HepG2 (cell line): ENCODE results near the gene TNIP3. TPM values are rescaled to one million over a fixed set of nuclear protein-coding genes. Genes with fewer than 3 reads are reported as not detected.

Source experiments
- ATAC-seq: fragments of 200-7000 bp; cut with Tn5 transposase; 3 replicates; pipeline ENCODE4 v1.9.1; 2020; ENCODE audit warnings: mild to moderate bottlenecking, moderate library complexity
- BruUV-seq: library from RNA; stranded (reverse); fragments of 400-500 nt; replicated peaks from 2 replicates; lab custom pipeline; 2021; lab: Mats Ljungman, UMichigan
- CTCF ChIA-PET: fragments of 300-600 bp; formaldehyde crosslinking; extraction: SDS; loops from one replicate; lab custom pipeline; 2021; ENCODE audit warnings: low total read pairs, inconsistent platforms, low intra/inter-chr PET ratio; lab: Yijun Ruan, JAX
- POLR2A ChIA-PET: fragments of 350-600 bp; sonication (Branson Sonifier 250); formaldehyde crosslinking; loops from one replicate; lab custom pipeline; 2020; ENCODE audit warnings: antibody characterized with exemption, inconsistent platforms; lab: Yijun Ruan, JAX
- DNase-seq: peaks from one replicate; pipeline ENCODE4 v3.0.0-alpha.2; 2015; ENCODE audit warnings: low spot score
- FAIRE-seq: peaks from 3 replicates; lab custom pipeline; 2011; peaks lifted over from hg19 to GRCh38; lab: Jason Lieb, UNC
- H2AFZ ChIP-seq: one replicate; pipeline ENCODE4 v1.6.1; 2011; ENCODE audit warnings: low read length, inconsistent platforms
- H3K27ac ChIP-seq: fragments of 300-600 bp; 3 replicates; pipeline ENCODE4 v1.8.0; 2011; ENCODE audit warnings: mixed run types, mild to moderate bottlenecking, mixed read lengths, low read length, inconsistent platforms; ENCODE audit not compliant: insufficient read depth; ENCODE audit errors: extremely low read length
- H3K27me3 ChIP-seq, 2 experiments: fragments of 200-600 bp in 1 of 2; 2 replicates in 1 of 2; 3 replicates in 1 of 2; pipeline versions ENCODE4 v1.6.0 to v1.8.0; 2011; ENCODE audit warnings: low read length in 2 of 2, mild to moderate bottlenecking in 2 of 2, moderate library complexity in 2 of 2, inconsistent platforms in 1 of 2; ENCODE audit not compliant: insufficient read depth in 2 of 2, control insufficient read depth in 1 of 2
- H3K36me3 ChIP-seq, 2 experiments: fragments of 200-600 bp in 1 of 2; replicated peaks in 1 of 2; 2 replicates in 1 of 2; 3 replicates in 1 of 2; pipeline versions ENCODE4 v1.5.1 to v1.8.0; 2011; ENCODE audit warnings: low read length in 2 of 2, inconsistent platforms in 1 of 2; ENCODE audit not compliant: insufficient read depth in 2 of 2, control insufficient read depth in 1 of 2
- H3K4me1 ChIP-seq: 2 replicates; pipeline ENCODE4 v1.5.1; 2012; ENCODE audit warnings: low read length, inconsistent platforms; ENCODE audit not compliant: insufficient read depth
- H3K4me2 ChIP-seq: 2 replicates; pipeline ENCODE4 v1.6.0; 2011; ENCODE audit warnings: low read depth, low read length, inconsistent platforms
- H3K4me3 ChIP-seq, 3 experiments: fragments of 200-600 bp in 1 of 3; sonication (generic), shearing (Covaris generic) in 1 of 3; replicated peaks in 1 of 3; 2 replicates each; pipeline ENCODE4 v1.5.1; 2011 to 2016; ENCODE audit warnings: low read length in 3 of 3, inconsistent platforms in 2 of 3, low read depth in 2 of 3, mild to moderate bottlenecking in 2 of 3, control low read depth in 1 of 3, mixed read lengths in 1 of 3; ENCODE audit not compliant: insufficient read depth in 1 of 3
- H3K79me2 ChIP-seq: one replicate; pipeline ENCODE4 v1.6.1; 2011; ENCODE audit warnings: low read length, inconsistent platforms; ENCODE audit not compliant: insufficient read depth
- H3K9ac ChIP-seq: 2 replicates; pipeline ENCODE4 v1.6.0; 2011; ENCODE audit warnings: mild to moderate bottlenecking, low read depth, low read length, inconsistent platforms; ENCODE audit not compliant: insufficient read depth
- H3K9me3 ChIP-seq: 2 replicates; pipeline ENCODE4 v1.5.1; 2012; ENCODE audit warnings: mild to moderate bottlenecking, low read length
- H4K20me1 ChIP-seq: 2 replicates; pipeline ENCODE4 v1.6.0; 2011; ENCODE audit warnings: inconsistent platforms, mild to moderate bottlenecking, low read length, moderate library complexity; ENCODE audit not compliant: insufficient read depth
- ARHGAP35 ChIP-seq: sonication (generic); formaldehyde crosslinking; IDR thresholded peaks from 2 replicates; pipeline ENCODE4 v1.9.0; 2022; ENCODE audit warnings: mild to moderate bottlenecking, inconsistent platforms, moderate library complexity, missing genetic modification reagents, borderline replicate concordance
- MTA3 ChIP-seq: sonication (generic); formaldehyde crosslinking; IDR thresholded peaks from 2 replicates; pipeline ENCODE4 v1.4.0; 2020; ENCODE audit warnings: missing genetic modification reagents
- NFE2L1 ChIP-seq: sonication (generic); formaldehyde crosslinking; IDR thresholded peaks from 2 replicates; pipeline ENCODE4 v1.4.0; 2020; ENCODE audit warnings: missing genetic modification reagents, mild to moderate bottlenecking, borderline replicate concordance
- NFKBIZ ChIP-seq: IDR thresholded peaks from 2 replicates; pipeline ENCODE4 v1.6.1; 2018; ENCODE audit warnings: missing genetic modification reagents, missing compliant biosample characterization
- NR2C2 ChIP-seq: sonication (generic); formaldehyde crosslinking; IDR thresholded peaks from 2 replicates; pipeline ENCODE4 v1.4.0; 2020; ENCODE audit warnings: missing genetic modification reagents, mild to moderate bottlenecking, moderate library complexity, borderline replicate concordance
- RFX5 ChIP-seq: IDR thresholded peaks from 2 replicates; pipeline ENCODE4 v1.6.1; 2011; ENCODE audit warnings: low read depth, low read length, improper control_type of control experiment
- SRY ChIP-seq: sonication (generic); formaldehyde crosslinking; IDR thresholded peaks from 2 replicates; pipeline ENCODE4 v1.8.0; 2022; ENCODE audit warnings: mild to moderate bottlenecking, missing genetic modification reagents
- STAG1 ChIP-seq: sonication (generic); formaldehyde crosslinking; IDR thresholded peaks from 2 replicates; pipeline ENCODE4 v1.4.0; 2020; ENCODE audit warnings: missing genetic modification reagents
- TOE1 ChIP-seq: sonication (generic); formaldehyde crosslinking; IDR thresholded peaks from 2 replicates; pipeline ENCODE4 v1.4.0; 2020; ENCODE audit warnings: mild to moderate bottlenecking, missing genetic modification reagents
- ZNF17 ChIP-seq: sonication (generic); formaldehyde crosslinking; IDR thresholded peaks from 2 replicates; pipeline ENCODE4 v1.5.0; 2020; ENCODE audit warnings: mild to moderate bottlenecking, missing genetic modification reagents
- ZNF292 ChIP-seq: sonication (generic); formaldehyde crosslinking; IDR thresholded peaks from 2 replicates; pipeline ENCODE4 v1.8.1; 2022; ENCODE audit warnings: mild to moderate bottlenecking, low read depth, missing genetic modification reagents, borderline replicate concordance
- ZNF30 ChIP-seq: sonication (generic); formaldehyde crosslinking; IDR thresholded peaks from 2 replicates; pipeline ENCODE4 v1.5.0; 2020; ENCODE audit warnings: mild to moderate bottlenecking, missing genetic modification reagents
- ZNF350 ChIP-seq: sonication (generic); formaldehyde crosslinking; IDR thresholded peaks from 2 replicates; pipeline ENCODE4 v1.4.0; 2020; ENCODE audit warnings: mild to moderate bottlenecking, low read depth, missing genetic modification reagents, borderline replicate concordance
- ZNF354B ChIP-seq: sonication (generic); formaldehyde crosslinking; IDR thresholded peaks from 2 replicates; pipeline ENCODE4 v1.8.0; 2022; ENCODE audit warnings: mild to moderate bottlenecking, missing genetic modification reagents
- ZNF501 ChIP-seq: sonication (generic); formaldehyde crosslinking; IDR thresholded peaks from 2 replicates; pipeline ENCODE4 v1.5.1; 2020; ENCODE audit warnings: mild to moderate bottlenecking, moderate library complexity, missing genetic modification reagents
- ZNF510 ChIP-seq: sonication (generic); formaldehyde crosslinking; IDR thresholded peaks from 2 replicates; pipeline ENCODE4 v1.4.0; 2020; ENCODE audit warnings: low read depth, mild to moderate bottlenecking, missing genetic modification reagents
- ZNF607 ChIP-seq: sonication (generic); formaldehyde crosslinking; IDR thresholded peaks from 2 replicates; pipeline ENCODE4 v1.5.1; 2020; ENCODE audit warnings: missing genetic modification reagents, mild to moderate bottlenecking, borderline replicate concordance
- ZNF670 ChIP-seq: sonication (generic); formaldehyde crosslinking; IDR thresholded peaks from 2 replicates; pipeline ENCODE4 v1.8.0; 2022; ENCODE audit warnings: mild to moderate bottlenecking, missing genetic modification reagents, borderline replicate concordance
- ZZZ3 ChIP-seq: sonication (generic); formaldehyde crosslinking; IDR thresholded peaks from 2 replicates; pipeline ENCODE4 v1.4.0; 2020; ENCODE audit warnings: missing genetic modification reagents, mild to moderate bottlenecking, borderline replicate concordance
- WGBS: methylation state at CpG from one replicate; pipeline ENCODE4 v1.1.6; 2017; ENCODE audit warnings: low lambda C conversion rate; 5-methylcytosine and 5-hydroxymethylcytosine counted together
- in situ Hi-C: cut with HindIII; loops from 2 replicates; pipeline ENCODE4 v1.10.0; 2017; ENCODE audit warnings: low pct_unique_long_range_greater_than_20kb; ENCODE audit not compliant: extremely low pct_ligation_motif_present
- intact Hi-C: fragments of 100-400 bp; cut with micrococcal nuclease; formaldehyde crosslinking; loops from one replicate; pipeline ENCODE4 v1.10.0; 2022; ENCODE audit not compliant: unreplicated experiment
- polyA plus RNA-seq, 8 experiments: library from polyadenylated mRNA; depleted of rRNA in 3 of 8; stranded (reverse) in 7 of 8; unstranded in 1 of 8; fragments of >200 nt; fragmentation: Illumina TruSeq in 4 of 8; extraction: Trizol in 4 of 8; gene quantifications; 2 replicates each; pipeline versions ENCODE4 v1.2.1 to v1.2.3, GENCODE V29; 2011 to 2016; ENCODE audit warnings: low read depth in 4 of 8, missing spikeins in 1 of 8, mixed read lengths in 1 of 8; ENCODE audit not compliant: insufficient read depth in 1 of 8
- total RNA-seq, 5 experiments: library from RNA; depleted of rRNA; stranded (reverse); fragments of >200 nt; fragmentation: Illumina TruSeq; extraction: Trizol; gene quantifications; 2 replicates each; pipeline ENCODE4 v1.2.3, GENCODE V29; 2016; ENCODE audit warnings: low read depth in 1 of 5
- TF ChIP-seq, protein P1 (sequence below): sonication (generic); formaldehyde crosslinking; IDR thresholded peaks from 2 replicates; pipeline ENCODE4 v1.5.0; 2020; ENCODE audit warnings: mild to moderate bottlenecking, missing genetic modification reagents, borderline replicate concordance

The TNIP3 gene
- total and polyA plus RNA-seq, 2 of the 13 experiments (the other 11 are each of a cell fraction or from before 2014, with no cell fraction given): not detected

DNA sequence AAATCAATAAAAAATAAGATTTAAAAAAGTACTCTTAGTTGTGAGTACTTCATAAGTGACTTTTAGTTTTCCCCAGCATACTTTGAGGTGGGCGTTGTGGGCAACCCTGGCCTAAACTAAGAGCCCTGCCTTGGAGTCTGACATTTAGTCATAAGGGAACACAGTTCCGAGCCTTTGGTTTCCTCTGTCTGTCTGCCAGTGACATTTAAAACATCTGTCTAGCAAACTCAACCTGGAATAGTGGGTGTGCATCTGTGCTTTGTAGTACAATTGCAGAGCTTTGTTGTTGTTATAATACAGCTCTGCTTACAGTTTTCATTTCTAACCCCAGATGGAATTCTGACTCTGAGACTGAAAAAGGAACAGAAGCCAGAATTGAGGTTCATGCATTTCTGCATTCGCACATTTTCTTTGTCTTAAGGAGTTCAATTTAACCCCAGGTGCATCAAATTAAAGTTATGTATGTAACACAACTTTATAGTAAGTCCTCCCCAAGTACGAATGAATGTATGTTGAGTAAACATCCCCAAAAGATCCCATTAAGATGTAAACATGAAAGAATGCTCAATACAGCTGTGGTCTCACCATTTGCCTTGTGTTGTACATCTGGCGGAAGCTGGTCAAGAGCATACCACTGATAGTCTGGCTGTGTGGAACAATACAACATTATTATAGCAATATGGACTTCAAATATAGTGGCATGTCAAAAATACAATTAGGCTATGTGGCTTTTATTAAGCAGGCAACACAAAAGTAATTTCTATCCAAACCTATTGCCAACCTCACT lies 25.9 kb downstream of the TNIP3 start:
- Histone ChIP-seq H3K9me3 (no peaks in the 10 kb centered on the region), H3K36me3 (no peaks in the 10 kb centered on the region), H3K4me2 (no peak overlapping the region), H3K79me2 (no peaks in the 10 kb centered on the region), H4K20me1 (no peaks in the 10 kb centered on the region), H3K27me3 (no peaks in the 10 kb centered on the region), H3K9ac (no peak overlapping the region), H3K27ac (no peak overlapping the region), H3K4me1 (no peaks in the 10 kb centered on the region), H3K4me3 (no peak overlapping the region), H2AFZ (no peak overlapping the region)
- CTCF ChIA-PET: no interaction called here
- 18% methylated on average over 5 of the region's 5 CpGs for WGBS
- intact Hi-C loops: no loop called here
- in situ Hi-C loops: no loop called here
- ATAC-seq (no peak), DNase-seq (no peak), FAIRE-seq (no peak)
- POLR2A ChIA-PET: no interaction called here
- no TSS peak for BruUV-seq
- TF ChIP-seq NR2C2 (no peak), ZNF292 (CRISPR knock-in tag) (no peak), ZNF350 (CRISPR knock-in tag) (no peak), ZNF607 (CRISPR knock-in tag) (no peak), ZZZ3 (CRISPR knock-in tag) (no peak), TOE1 (CRISPR knock-in tag) (no peak), STAG1 (CRISPR knock-in tag) (no peak), ZNF510 (CRISPR knock-in tag) (no peak), MTA3 (CRISPR knock-in tag) (no peak), RFX5 (no peak), SRY (no peak), ARHGAP35 (CRISPR knock-in tag) (no peak), ZNF17 (CRISPR knock-in tag) (no peak), ZNF670 (CRISPR knock-in tag) (no peak), ZNF30 (CRISPR knock-in tag) (no peak), ZNF501 (CRISPR knock-in tag) (no peak), NFE2L1 (no peak), NFKBIZ (no peak), ZNF354B (no peak)
- TF ChIP-seq, protein P1, sequence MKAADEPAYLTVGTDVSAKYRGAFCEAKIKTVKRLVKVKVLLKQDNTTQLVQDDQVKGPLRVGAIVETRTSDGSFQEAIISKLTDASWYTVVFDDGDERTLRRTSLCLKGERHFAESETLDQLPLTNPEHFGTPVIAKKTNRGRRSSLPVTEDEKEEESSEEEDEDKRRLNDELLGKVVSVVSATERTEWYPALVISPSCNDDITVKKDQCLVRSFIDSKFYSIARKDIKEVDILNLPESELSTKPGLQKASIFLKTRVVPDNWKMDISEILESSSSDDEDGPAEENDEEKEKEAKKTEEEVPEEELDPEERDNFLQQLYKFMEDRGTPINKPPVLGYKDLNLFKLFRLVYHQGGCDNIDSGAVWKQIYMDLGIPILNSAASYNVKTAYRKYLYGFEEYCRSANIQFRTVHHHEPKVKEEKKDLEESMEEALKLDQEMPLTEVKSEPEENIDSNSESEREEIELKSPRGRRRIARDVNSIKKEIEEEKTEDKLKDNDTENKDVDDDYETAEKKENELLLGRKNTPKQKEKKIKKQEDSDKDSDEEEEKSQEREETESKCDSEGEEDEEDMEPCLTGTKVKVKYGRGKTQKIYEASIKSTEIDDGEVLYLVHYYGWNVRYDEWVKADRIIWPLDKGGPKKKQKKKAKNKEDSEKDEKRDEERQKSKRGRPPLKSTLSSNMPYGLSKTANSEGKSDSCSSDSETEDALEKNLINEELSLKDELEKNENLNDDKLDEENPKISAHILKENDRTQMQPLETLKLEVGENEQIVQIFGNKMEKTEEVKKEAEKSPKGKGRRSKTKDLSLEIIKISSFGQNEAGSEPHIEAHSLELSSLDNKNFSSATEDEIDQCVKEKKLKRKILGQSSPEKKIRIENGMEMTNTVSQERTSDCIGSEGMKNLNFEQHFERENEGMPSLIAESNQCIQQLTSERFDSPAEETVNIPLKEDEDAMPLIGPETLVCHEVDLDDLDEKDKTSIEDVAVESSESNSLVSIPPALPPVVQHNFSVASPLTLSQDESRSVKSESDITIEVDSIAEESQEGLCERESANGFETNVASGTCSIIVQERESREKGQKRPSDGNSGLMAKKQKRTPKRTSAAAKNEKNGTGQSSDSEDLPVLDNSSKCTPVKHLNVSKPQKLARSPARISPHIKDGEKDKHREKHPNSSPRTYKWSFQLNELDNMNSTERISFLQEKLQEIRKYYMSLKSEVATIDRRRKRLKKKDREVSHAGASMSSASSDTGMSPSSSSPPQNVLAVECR (CRISPR knock-in tag): no peak
